Measurements from ENCODE around the gene TSPAN3. TPM values are rescaled to one million over a fixed set of nuclear protein-coding genes. Genes with fewer than 3 reads are reported as not detected.

The TSPAN3 gene
- total RNA-seq, 2 experiments from 2014 or later, result 14.7 to 15.5 TPM

GRCh38 chr15:77084436-77084835 lies 13.5 kb upstream of the TSPAN3 start:
- Mint-ChIP-seq H3K4me1 (ENCODE audit: low read depth) (peaks cover 14% of the 10 kb centered on the region), H3K27me3 (no peaks in the 10 kb centered on the region), H3K4me3 (no peak overlapping the region), H3K9me3 (no peaks in the 10 kb centered on the region), H3K36me3 (ENCODE audit: low read depth) (no peaks in the 10 kb centered on the region), H3K27ac (no peak overlapping the region)
- Histone ChIP-seq H3K9me3 (ENCODE audit: control insufficient read depth in 1 of 2, insufficient read depth in 1 of 2, low read length in 2 of 2) (no peaks in the 10 kb centered on the region), H3K36me3 (ENCODE audit: insufficient read depth, low read length) (no peaks in the 10 kb centered on the region), H3K4me1 (ENCODE audit: insufficient read depth, low read length) (peaks cover 15% of the 10 kb centered on the region), H3K27me3 (ENCODE audit: control insufficient read depth in 1 of 2, insufficient read depth in 2 of 2, low read length in 2 of 2) (no peaks in the 10 kb centered on the region), H3K4me3 (ENCODE audit: low read length) (no peak overlapping the region), H3K27ac (ENCODE audit: low read depth in 1 of 2, low read length in 2 of 2) (no peak overlapping the region)
- CTCF ChIA-PET, result no interaction called here
- DNase-seq (no peak), ATAC-seq (ENCODE audit: poor library complexity) (no peak)
- POLR2A ChIA-PET, result no interaction called here
- TF ChIP-seq, protein P1, sequence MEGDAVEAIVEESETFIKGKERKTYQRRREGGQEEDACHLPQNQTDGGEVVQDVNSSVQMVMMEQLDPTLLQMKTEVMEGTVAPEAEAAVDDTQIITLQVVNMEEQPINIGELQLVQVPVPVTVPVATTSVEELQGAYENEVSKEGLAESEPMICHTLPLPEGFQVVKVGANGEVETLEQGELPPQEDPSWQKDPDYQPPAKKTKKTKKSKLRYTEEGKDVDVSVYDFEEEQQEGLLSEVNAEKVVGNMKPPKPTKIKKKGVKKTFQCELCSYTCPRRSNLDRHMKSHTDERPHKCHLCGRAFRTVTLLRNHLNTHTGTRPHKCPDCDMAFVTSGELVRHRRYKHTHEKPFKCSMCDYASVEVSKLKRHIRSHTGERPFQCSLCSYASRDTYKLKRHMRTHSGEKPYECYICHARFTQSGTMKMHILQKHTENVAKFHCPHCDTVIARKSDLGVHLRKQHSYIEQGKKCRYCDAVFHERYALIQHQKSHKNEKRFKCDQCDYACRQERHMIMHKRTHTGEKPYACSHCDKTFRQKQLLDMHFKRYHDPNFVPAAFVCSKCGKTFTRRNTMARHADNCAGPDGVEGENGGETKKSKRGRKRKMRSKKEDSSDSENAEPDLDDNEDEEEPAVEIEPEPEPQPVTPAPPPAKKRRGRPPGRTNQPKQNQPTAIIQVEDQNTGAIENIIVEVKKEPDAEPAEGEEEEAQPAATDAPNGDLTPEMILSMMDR (IDR thresholded peaks at IDR 0.05), result no peak
- intact Hi-C loops (cut with DNase I, micrococcal nuclease), result loop anchor here in 1 of 2 experiments (10.0 kb wide), 1 partner anchor 760 kb away; no protein-coding TSS in a partner anchor

DNA sequence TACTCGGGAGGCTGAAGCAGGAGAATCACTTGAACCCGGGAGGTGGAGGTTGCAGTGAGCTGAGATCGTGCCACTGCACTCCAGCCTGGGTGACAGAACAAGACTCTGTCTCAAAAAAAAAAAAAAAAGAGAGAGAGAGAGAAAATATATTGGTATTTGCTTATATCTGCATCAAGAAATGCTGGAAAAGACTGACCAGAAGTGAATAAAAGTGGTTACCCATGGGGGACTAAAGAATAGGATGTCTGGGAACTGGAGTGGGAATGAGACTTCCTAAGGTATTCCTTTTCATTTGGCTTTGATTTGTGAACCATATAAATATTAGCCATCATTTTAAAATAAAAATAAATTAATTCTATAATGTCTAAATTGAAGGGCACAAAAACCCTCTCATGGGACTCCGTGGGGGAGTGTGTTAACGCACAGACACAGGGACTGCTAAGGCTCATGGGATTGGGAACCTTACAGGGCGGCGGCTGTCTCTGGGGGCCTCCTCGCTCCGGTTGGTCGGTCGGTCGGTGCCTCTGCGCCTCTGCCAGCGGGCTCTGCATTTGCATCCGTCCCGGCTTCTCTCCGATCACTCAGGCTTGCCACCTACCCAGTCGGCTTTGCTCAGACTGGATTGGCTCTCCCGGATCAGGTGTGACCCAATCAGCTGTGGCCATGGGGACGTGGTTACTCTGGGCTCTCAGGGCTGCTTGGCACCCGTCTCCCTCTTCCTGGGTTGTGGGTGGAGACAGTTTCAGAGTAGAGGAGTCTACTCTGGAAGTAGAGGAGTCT lies 12.7 kb upstream of the TSPAN3 start:
- ChIA-PET CTCF (no interaction called here), POLR2A (no interaction called here)
- Histone ChIP-seq H3K4me3 (ENCODE audit: low read length) (peak overlapping the region; percentile 30), H3K27me3 (ENCODE audit: control insufficient read depth in 1 of 2, insufficient read depth in 2 of 2, low read length in 2 of 2) (no peaks in the 10 kb centered on the region), H3K36me3 (ENCODE audit: insufficient read depth, low read length) (no peaks in the 10 kb centered on the region), H3K27ac (ENCODE audit: low read depth in 1 of 2, low read length in 2 of 2) (no peak overlapping the region), H3K9me3 (ENCODE audit: control insufficient read depth in 1 of 2, insufficient read depth in 1 of 2, low read length in 2 of 2) (no peaks in the 10 kb centered on the region), H3K4me1 (ENCODE audit: insufficient read depth, low read length) (peaks cover 15% of the 10 kb centered on the region)
- Mint-ChIP-seq H3K4me3 (peak overlapping the region; percentile 30), H3K27ac (no peak overlapping the region), H3K36me3 (ENCODE audit: low read depth) (no peaks in the 10 kb centered on the region), H3K9me3 (no peaks in the 10 kb centered on the region), H3K27me3 (no peaks in the 10 kb centered on the region), H3K4me1 (ENCODE audit: low read depth) (peaks cover 14% of the 10 kb centered on the region)
- ATAC-seq (ENCODE audit: poor library complexity), result peak; percentile 96
- TF ChIP-seq, protein P1 (IDR thresholded peaks at IDR 0.05), result no peak
- peak; percentile 24 to 85 (median 42) for DNase-seq
- intact Hi-C loops (cut with DNase I, micrococcal nuclease), result loop anchor here in 1 of 2 experiments (10.0 kb wide), 1 partner anchor 759 kb away; no protein-coding TSS in a partner anchor

DNA sequence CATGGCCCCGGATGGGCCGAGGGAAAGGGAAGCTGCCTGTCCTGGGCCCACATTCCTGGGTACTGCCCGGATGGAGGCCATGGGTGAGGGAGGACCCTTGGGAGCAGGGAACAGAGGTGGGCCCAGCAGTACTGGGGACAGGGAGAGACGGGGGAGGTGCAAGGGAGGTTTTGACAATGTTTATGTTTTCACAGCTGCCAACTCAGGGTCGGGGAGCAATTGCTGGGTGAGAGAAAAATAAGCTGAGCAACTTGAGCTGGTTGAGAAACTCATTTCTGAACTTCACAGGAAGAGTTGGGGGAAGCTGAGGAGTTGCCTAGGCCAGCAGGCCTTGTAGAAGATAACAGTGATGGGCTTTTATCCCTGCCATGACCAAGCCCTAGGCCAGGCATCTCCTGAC lies 11.1 kb upstream of the TSPAN3 start:
- Mint-ChIP-seq H3K36me3 (ENCODE audit: low read depth) (no peaks in the 10 kb centered on the region), H3K4me3 (no peak overlapping the region), H3K4me1 (ENCODE audit: low read depth) (peaks cover 14% of the 10 kb centered on the region), H3K27me3 (no peaks in the 10 kb centered on the region), H3K9me3 (no peaks in the 10 kb centered on the region), H3K27ac (no peak overlapping the region)
- Histone ChIP-seq H3K4me3 (ENCODE audit: low read length) (no peak overlapping the region), H3K9me3 (ENCODE audit: control insufficient read depth in 1 of 2, insufficient read depth in 1 of 2, low read length in 2 of 2) (no peaks in the 10 kb centered on the region), H3K4me1 (ENCODE audit: insufficient read depth, low read length) (peaks cover 15% of the 10 kb centered on the region), H3K36me3 (ENCODE audit: insufficient read depth, low read length) (no peaks in the 10 kb centered on the region), H3K27me3 (ENCODE audit: control insufficient read depth in 1 of 2, insufficient read depth in 2 of 2, low read length in 2 of 2) (no peaks in the 10 kb centered on the region), H3K27ac (ENCODE audit: low read depth in 1 of 2, low read length in 2 of 2) (no peak overlapping the region)
- intact Hi-C loops (cut with DNase I, micrococcal nuclease), result loop anchor here in 1 of 2 experiments (10.0 kb wide), 1 partner anchor 757 kb away; no protein-coding TSS in a partner anchor
- DNase-seq (no peak), ATAC-seq (ENCODE audit: poor library complexity) (no peak)
- ChIA-PET CTCF (no interaction called here), POLR2A (interaction anchor here (0.6 to 1.1 kb wide), 2 partner anchors 11 to 106 kb away, joined by 3 read pairs; partner anchors contain the start of gene TSPAN3)
- TF ChIP-seq, protein P1 (IDR thresholded peaks at IDR 0.05), result no peak
